ENCODE data around the gene XRCC5.
"Not testable (repeated sequence)": the region's sequence is repeated elsewhere in the genome, so short reads cannot be mapped to it uniquely, and the experiment has no call there.

The XRCC5 gene

DNA sequence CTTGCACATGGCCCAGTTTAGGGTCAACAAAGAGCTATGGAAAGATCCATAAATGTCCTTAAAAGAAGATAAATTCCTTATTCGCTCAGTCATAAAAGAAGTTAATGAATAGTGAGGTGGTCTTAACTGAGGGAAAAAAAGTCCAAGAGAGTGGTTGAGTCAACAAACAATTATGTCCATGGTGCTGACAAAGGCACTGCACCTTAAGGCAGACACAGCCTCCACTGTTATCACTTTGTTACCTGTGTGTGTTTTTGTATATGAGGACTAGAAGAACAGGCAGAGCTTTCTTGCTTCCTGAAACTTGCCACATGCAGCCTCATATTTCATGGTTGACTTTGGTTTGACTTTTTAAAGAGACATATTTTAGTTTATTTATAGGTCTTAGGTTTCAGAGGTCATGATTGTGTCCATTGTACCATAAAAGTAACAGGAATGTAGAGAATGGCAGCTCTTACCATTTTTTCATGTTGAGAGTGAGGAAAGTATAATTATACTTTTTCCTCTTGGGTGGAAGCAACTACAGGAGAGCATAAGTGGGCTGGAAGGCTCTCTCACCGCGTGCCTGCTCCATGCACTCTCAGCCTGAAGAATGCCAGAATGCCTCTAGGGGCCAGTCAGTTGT, 93.6 kb downstream of the XRCC5 start:
- DNase-seq (ENCODE audit: low read depth) = no peak

GRCh38 chr2:216205486-216205885, 96.3 kb downstream of the XRCC5 start:
- no peak for DNase-seq (ENCODE audit: low read depth)

DNA sequence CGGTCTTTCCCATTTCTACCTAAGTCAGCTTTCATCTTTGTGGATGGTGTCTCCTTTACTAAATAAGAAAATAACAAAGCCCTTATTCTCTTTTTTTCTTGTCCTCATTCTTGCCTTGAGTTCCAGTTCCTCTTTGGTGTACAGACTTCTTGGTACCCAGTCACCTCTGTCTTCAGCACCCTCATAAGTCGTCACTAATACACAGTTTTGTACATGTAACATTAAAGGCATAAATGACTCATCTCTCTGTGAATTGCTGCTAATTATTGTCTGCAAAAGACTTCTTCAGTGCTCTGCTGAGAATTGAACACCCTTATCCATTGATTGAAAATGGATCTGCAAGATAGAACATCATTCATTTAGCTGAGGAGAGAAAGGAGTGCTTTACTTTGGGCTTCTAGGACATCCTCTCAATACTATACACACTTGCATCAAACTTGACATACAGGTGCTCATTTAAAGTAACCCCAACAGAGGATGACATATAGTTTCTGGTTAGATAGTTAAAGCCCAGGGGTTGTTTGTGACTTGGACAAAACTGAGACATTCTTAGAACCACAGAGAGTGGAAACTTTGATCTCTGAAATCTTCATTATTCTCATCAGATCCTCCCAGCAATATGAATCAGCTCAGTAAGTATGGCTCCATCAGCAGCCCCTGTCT, 97.0 kb downstream of the XRCC5 start:
- no peak for DNase-seq (ENCODE audit: low read depth)

DNA sequence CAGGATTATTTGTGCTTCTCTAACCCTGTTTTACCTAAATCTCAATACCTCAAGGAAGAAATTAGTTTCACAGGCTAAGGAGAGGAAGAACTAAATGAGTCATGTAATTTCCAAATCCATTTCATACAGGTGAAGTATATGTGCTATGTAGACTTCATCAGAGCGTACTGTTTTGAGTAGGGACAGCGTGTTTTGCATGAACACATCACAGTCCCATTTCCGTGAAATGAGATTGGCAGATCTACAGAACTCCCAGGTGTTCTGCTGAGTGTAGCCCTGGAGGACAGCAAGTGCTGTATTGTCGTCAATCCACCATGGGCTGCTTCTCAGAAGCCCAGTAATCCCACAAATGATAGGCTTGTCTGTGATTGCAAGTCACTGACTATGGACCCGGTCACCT, 97.7 kb downstream of the XRCC5 start:
- DNase-seq (ENCODE audit: low read depth) = no peak

GRCh38 chr2:216208661-216209060, 99.5 kb downstream of the XRCC5 start:
- DNase-seq (ENCODE audit: low read depth) = not testable (repeated sequence)

DNA sequence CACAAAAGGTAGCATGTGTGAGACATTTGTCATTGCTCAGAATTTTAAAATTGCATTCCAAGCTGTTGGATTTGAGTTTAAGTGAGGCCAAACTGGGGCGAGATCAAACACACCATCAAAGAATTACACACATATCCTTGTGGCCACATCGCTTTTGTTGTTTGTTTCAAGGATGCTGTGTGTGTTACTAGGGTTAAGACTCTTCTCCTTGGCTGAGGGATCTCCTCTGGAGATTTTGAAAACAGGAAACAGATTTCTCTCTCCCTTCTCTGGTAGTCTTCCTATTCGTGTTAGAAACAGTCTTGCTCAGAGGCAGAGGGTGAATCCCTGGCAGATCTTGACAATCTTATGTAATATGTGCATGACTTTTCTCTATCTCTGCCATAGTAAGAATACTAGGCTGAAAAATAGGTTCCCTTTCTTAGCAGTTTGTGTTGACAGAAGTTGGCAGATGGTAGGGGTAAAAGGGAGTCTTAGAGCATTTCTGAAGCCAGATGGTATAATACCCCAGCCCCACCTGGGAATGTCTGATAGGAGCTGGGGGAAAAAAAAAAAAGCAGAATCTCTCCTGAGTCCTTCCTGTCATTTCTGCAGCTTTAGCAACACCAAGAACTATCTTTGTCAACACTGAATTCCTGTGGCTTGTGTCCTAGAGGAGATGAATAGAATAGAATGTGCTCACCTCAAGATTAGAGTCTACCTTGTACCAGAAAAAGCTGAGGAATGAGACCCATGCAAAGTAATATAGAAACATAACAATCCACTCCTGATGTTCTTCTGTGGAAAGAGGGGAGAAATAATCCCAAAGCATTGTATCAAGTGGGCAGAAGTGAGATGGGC, 101.8 kb downstream of the XRCC5 start:
- no peak for DNase-seq (ENCODE audit: low read depth)

DNA sequence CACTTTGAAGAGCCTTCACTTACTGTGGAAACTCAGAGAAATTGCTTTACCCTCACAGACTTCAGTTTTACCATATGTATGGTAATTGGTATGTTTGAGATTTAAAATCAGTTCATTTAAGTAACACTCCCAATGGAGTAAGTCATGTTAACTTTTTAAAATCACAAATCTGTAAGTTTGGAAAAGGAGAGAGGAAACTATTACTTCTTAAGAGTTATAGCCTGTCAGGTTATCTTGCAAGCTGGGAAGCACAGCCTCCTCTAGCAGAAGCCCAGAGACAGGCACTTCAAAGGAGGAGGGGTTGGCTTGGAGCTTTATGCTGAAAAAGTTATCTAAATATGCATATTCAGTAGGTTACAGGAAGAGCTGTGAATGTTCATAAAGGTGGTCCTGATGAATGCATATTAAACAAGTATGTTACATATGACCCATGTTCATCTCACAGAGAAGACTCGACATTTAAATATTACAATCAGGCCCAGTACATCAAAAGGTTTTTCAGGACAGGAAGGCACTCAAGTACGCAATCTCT, 102.5 kb downstream of the XRCC5 start:
- no peak for DNase-seq (ENCODE audit: low read depth)

GRCh38 chr2:216214768-216215167, 105.6 kb downstream of the XRCC5 start:
- DNase-seq (ENCODE audit: low read depth) = no peak

DNA sequence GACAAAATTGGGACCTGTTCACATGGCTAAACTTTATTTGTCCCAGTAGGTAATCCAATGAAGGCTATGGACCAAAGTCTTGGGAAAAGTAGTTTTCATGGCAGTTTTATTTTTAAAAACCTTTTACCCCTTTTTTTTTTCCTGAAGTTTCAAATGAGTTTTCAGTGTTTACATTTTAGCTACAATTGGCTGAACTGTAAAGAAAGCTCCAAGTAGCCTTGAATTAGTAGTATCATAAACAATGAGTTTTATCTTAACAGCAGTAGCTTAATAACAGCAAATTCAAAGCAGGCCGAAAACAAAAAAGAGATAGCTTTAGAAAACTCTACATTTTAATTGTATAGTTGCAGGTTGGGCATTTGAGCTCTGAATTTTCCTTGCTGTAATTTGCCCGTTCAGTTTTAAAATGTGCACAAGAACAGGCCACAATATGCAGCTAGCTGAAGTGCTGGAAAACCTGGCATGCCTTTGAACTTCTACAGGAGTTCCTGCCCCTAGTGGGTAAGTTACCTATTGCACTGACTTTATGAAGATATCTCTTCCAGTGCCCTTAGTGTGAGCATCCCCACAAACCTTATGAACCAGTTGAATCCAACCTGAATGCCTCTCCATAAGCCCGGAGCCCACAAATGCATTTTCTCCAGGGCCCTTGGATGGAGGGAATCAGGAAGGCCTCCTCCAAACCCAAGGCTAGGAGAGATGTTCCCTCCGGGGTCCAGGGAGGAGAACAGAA, 106.7 kb downstream of the XRCC5 start:
- DNase-seq (ENCODE audit: low read depth) = no peak

DNA sequence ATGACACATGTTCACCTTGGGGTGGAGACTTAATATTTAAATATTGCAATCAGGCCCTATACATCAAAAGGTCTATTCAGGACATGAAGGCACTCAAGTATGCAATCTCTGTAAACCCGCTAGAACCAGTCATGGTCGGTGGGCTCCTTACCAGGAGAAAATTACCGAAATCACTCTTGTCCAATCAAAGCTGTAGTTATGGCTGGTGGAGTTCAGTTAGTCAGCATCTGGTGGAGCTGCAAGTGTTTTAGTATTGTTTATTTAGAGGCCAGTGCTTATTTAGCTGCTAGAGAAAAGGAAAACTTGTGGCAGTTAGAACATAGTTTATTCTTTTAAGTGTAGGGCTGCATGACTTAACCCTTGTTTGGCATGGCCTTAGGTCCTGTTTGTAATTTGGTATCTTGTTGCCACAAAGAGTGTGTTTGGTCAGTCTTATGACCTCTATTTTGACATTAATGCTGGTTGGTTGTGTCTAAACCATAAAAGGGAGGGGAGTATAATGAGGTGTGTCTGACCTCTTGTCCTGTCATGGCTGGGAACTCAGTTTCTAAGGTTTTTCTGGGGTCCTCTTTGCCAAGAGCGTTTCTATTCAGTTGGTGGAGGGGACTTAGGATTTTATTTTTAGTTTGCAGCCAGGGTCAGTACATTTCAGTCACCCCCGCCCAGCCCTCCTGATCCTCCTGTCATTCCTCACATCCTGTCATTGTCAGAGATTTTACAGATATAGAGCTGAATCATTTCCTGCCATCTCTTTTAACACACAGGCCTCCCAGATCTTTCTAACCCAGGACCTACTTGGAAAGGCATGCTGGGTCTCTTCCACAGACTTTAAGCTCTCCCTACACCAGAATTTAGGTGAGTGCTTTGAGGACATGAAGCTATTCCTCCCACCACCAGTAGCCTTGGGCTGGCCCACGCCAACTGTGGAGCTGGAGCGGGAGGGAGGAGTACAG, 108.1 kb downstream of the XRCC5 start:
- no peak for DNase-seq (ENCODE audit: low read depth)

DNA sequence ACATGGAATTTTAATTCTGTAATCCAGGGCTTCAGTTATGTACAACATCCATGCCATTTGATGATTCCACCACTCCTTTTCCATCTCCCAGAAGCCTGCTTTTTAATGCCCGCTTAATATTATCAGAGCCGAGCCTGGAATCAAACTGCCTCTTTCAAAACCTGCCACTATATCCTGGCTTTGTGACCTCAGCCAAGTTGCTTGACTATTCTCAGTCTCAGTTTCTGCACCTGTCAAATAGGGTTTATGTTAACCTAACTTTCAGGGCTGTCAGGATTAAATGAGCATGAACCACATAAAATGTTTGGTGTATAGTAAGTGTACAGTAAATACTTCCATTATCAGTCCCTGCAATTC, 108.7 kb downstream of the XRCC5 start:
- DNase-seq (ENCODE audit: low read depth) = no peak

- DNase-seq (ENCODE audit: low read depth) = no peak
Measured at GRCh38 chr2:216219861-216220260, 110.7 kb downstream of the XRCC5 start.

DNA sequence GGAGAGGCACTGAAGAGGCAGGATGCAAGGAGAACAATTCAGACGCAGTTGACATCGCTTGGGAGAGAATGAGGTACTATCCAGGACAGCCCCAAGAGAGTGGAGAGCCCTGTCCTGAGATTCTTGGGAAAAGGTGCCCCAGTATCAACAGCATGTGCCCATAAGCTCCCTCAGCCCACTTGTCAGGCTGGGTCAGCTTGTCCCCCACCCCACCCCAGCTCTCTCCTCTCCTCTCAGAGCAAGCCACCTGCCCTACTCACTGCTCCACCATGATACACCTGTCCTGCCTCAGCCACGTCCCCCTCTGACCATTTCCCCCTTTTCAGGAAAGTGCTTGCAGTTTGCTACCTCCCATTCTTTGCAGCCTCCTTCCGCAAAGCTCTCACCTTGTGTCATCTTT, 111.8 kb downstream of the XRCC5 start:
- DNase-seq (ENCODE audit: low read depth) = no peak

DNA sequence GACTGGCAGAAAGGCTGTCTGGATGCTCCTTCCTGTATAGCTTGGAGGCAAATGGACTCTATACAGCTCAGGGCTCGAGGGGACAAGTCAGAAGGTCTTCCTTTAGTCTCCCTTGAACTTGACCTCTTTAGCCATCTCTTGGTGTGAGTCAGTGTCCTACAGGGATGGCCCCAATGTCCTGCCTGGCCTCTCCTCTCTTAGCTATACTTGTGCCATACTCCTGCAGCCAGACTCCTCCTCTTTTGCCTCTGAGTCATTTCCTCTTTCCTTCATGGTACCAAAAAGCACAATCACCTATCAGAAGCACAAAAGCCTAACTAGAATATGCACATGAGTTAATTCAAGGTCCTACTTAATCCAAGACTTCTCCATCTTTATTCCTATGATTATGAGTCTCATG, 112.7 kb downstream of the XRCC5 start:
- no peak for DNase-seq (ENCODE audit: low read depth)

- no peak for DNase-seq (ENCODE audit: low read depth)
Measured at GRCh38 chr2:216222650-216223352, 113.7 kb downstream of the XRCC5 start.

- DNase-seq (ENCODE audit: low read depth) = no peak
Measured at GRCh38 chr2:216224388-216224787, 115.2 kb downstream of the XRCC5 start.

DNA sequence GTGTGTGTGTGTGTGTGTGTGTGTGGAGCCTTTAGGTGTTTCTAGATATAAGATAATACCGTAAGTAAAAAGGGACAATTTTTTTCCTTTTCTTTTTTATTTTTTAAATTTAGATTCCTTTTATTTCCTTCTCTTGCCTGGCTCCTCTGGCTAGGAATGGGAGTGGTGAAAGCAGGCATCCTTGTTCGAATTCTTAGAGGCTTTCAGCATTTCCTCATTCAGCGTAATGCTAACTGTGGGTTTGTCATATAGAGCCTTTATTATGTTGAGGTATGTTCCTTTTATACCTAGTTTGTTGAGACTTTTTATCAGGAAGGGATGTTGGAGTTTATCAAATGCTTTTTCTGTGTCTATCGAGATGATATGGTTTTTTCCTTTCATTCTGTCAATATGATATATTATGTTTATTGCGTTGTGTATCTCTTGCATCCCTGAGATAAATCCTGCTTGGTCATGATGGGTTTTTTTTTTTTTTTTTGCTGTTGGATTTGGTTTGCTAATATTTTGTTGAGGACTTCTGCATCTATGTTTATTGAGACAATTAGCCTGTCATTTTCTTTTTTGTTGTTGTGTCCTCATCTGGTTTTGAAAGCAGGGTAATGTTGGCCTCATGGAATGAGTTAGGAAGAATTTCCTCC, 120.2 kb downstream of the XRCC5 start:
- DNase-seq (ENCODE audit: low read depth) = no peak

DNA sequence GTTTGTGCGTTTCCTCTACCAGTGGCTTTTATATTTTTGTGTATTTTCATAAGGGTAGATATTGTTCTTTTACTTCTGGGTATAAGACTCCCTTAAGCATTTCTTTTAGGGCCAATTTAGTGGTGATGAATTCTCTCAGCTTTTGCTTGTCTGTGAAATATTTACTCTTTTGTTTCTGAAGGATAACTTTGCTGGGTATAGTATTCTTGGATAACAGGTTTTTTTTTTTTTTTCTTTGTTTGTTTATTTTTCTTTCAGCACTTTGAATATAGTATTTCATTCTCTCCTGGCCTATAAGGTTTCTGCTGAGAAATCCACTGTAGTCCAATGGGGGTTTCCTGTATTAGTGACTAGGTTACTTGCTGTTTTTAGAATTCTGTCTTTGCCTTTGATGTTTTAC, 122.7 kb downstream of the XRCC5 start:
- no peak for DNase-seq (ENCODE audit: low read depth)

GRCh38 chr2:216232721-216233120, 123.6 kb downstream of the XRCC5 start:
- DNase-seq (ENCODE audit: low read depth) = no peak

Measured in activated T-cell treated with anti-CD3 and anti-CD28 coated beads for 1 hour (primary cell).